ENCODE measurements around the gene TMOD1. TPM values are rescaled to one million over a fixed set of nuclear protein-coding genes. Genes with fewer than 3 reads are reported as not detected.

The TMOD1 gene
- total and polyA plus RNA-seq, 2 of the 13 experiments (the other 11 are each of a cell fraction or from before 2014, with no cell fraction given) = 0.04 to 0.07 TPM

DNA sequence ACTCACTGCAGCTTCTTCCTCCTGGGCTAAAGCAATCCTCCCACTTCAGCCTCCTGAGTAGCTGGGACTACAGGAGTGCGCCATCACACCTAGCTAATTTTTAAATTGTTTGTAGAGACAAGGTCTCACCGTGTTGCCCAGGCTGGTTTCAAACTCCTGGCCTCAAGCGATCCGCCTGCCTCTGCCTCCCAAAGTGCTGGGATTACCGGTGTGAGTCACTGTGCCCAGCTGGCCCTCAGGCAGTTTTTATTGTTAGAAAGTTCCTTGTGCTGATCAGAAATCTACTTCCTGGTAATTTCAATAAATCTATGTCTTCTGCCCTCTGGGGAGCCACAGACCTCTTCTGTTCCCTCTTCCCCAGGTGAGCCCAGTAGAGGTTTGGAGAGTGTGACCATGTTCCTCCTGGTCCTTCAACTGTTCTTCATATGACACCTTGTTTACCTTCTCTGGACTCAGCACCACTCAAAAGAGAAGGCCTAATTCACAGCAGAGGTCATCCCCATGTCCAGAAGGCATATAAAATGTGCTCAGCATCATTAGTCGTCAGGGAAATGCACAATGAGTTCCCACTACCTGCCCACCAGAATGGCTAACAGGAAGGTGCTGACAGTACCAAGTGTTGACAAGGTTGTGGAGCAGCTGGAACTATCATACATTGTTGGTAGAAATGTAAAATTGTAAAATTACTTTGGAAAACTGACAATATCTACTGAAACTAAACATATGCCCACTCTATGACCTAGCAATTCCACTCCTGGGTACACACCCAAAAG, 10.4 kb downstream of the TMOD1 start:
- intact Hi-C loops (cut with micrococcal nuclease; ENCODE audit: unreplicated experiment) = no loop called here
- in situ Hi-C loops (cut with HindIII; ENCODE audit: extremely low pct_ligation_motif_present, low pct_unique_long_range_greater_than_20kb) = no loop called here
- Histone ChIP-seq H3K36me3 (replicated peaks in 1 of 2; ENCODE audit: control insufficient read depth in 1 of 2, insufficient read depth in 2 of 2, low read length in 2 of 2) (no peaks in the 10 kb centered on the region), H3K9ac (ENCODE audit: insufficient read depth, low read depth, low read length) (no peak overlapping the region), H3K27me3 (ENCODE audit: control insufficient read depth in 1 of 2, insufficient read depth in 2 of 2, low read length in 2 of 2) (peaks cover 1 to 24% of the 10 kb centered on the region in 2 experiments; a peak in 2 of 5 replicates), H3K79me2 (ENCODE audit: insufficient read depth, low read length) (no peaks in the 10 kb centered on the region), H2AFZ (ENCODE audit: low read length) (no peak overlapping the region), H3K9me3 (ENCODE audit: low read length) (no peaks in the 10 kb centered on the region), H4K20me1 (ENCODE audit: insufficient read depth, low read length) (no peaks in the 10 kb centered on the region), H3K4me1 (ENCODE audit: insufficient read depth, low read length) (no peaks in the 10 kb centered on the region), H3K4me2 (ENCODE audit: low read depth, low read length) (no peak overlapping the region), H3K27ac (ENCODE audit: extremely low read length, insufficient read depth, low read length) (no peak overlapping the region), H3K4me3 (replicated peaks in 1 of 3; ENCODE audit: insufficient read depth in 1 of 3, low read depth in 2 of 3, low read length in 3 of 3) (no peak overlapping the region)
- DNase-seq (ENCODE audit: low spot score) (no peak), ATAC-seq (no peak), FAIRE-seq (no peak)
- POLR2A ChIA-PET = no interaction called here
- BruUV-seq (replicated peaks) = no TSS peak
- WGBS (ENCODE audit: low lambda C conversion rate) = 55% methylated on average over 6 of the region's 6 CpGs
- no peak for TF ChIP-seq TCF12 (IDR thresholded peaks at IDR 0.05)
- no peak for TF ChIP-seq TCF12 (CRISPR knock-in tag; IDR thresholded peaks at IDR 0.05)
- TF ChIP-seq ZNF7 (CRISPR knock-in tag; IDR thresholded peaks at IDR 0.05) = peak; percentile 93
- CTCF ChIA-PET (ENCODE audit: low intra/inter-chr PET ratio, low total read pairs) = no interaction called here

DNA sequence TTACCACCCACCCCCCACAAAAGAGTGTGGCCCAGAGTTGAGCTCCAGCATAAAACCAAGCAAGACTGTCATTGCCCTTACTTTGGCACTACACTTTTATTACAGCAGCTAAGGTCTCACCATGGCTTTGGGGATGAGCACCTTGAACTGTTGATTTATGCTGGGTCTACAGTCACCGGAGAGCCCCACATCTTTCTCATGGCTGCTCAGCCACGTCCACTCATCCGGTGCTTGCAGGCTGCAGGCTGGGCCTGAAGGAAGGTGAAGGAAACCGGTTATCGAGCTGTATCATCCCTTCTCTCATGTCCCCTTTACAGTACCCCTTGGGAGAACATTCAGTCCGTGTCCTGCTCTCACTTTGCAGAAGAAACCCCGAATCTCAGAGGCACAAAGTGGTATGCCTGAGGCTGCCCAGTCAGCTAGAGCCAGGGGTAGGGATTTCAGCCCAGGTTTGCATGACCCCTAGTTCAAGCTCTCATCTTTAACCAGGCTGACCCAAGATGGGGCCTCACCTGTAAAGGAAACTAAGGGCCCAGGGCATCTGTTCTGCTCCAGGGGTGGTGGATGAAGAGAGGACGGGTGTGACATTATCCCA, 11.6 kb downstream of the TMOD1 start:
- Histone ChIP-seq H3K27me3 (ENCODE audit: control insufficient read depth in 1 of 2, insufficient read depth in 2 of 2, low read length in 2 of 2) (peaks cover 1 to 15% of the 10 kb centered on the region in 2 experiments; a peak in 2 of 5 replicates), H3K36me3 (replicated peaks in 1 of 2; ENCODE audit: control insufficient read depth in 1 of 2, insufficient read depth in 2 of 2, low read length in 2 of 2) (no peaks in the 10 kb centered on the region), H3K27ac (ENCODE audit: extremely low read length, insufficient read depth, low read length) (no peak overlapping the region), H3K4me2 (ENCODE audit: low read depth, low read length) (no peak overlapping the region), H3K4me3 (replicated peaks in 1 of 3; ENCODE audit: insufficient read depth in 1 of 3, low read depth in 2 of 3, low read length in 3 of 3) (no peak overlapping the region), H3K79me2 (ENCODE audit: insufficient read depth, low read length) (no peaks in the 10 kb centered on the region), H3K4me1 (ENCODE audit: insufficient read depth, low read length) (no peaks in the 10 kb centered on the region), H2AFZ (ENCODE audit: low read length) (no peak overlapping the region), H3K9me3 (ENCODE audit: low read length) (no peaks in the 10 kb centered on the region), H4K20me1 (ENCODE audit: insufficient read depth, low read length) (no peaks in the 10 kb centered on the region), H3K9ac (ENCODE audit: insufficient read depth, low read depth, low read length) (no peak overlapping the region)
- POLR2A ChIA-PET = no interaction called here
- FAIRE-seq (no peak), DNase-seq (ENCODE audit: low spot score) (no peak), ATAC-seq (no peak)
- no TSS peak for BruUV-seq (replicated peaks)
- CTCF ChIA-PET (ENCODE audit: low intra/inter-chr PET ratio, low total read pairs) = no interaction called here
- WGBS (ENCODE audit: low lambda C conversion rate) = 31% methylated on average over 8 of the region's 8 CpGs
- intact Hi-C loops (cut with micrococcal nuclease; ENCODE audit: unreplicated experiment) (no loop called here), in situ Hi-C loops (cut with HindIII; ENCODE audit: extremely low pct_ligation_motif_present, low pct_unique_long_range_greater_than_20kb) (no loop called here)
- TF ChIP-seq THYN1 (CRISPR knock-in tag; IDR thresholded peaks at IDR 0.05; ENCODE audit: borderline replicate concordance, low read depth) = no peak
- TF ChIP-seq NBN (conservative IDR thresholded peaks at IDR 0.05) = no peak
- TF ChIP-seq PCBP1 (IDR thresholded peaks at IDR 0.05; ENCODE audit: borderline replicate concordance, low read depth, low read length) = no peak
- TF ChIP-seq, protein P1, sequence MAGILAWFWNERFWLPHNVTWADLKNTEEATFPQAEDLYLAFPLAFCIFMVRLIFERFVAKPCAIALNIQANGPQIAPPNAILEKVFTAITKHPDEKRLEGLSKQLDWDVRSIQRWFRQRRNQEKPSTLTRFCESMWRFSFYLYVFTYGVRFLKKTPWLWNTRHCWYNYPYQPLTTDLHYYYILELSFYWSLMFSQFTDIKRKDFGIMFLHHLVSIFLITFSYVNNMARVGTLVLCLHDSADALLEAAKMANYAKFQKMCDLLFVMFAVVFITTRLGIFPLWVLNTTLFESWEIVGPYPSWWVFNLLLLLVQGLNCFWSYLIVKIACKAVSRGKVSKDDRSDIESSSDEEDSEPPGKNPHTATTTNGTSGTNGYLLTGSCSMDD (CRISPR knock-in tag; IDR thresholded peaks at IDR 0.05) = no peak
- TF ChIP-seq ZNF775 (CRISPR knock-in tag; IDR thresholded peaks at IDR 0.05; ENCODE audit: borderline replicate concordance) = no peak
- no peak for TF ChIP-seq IKZF1 (IDR thresholded peaks at IDR 0.05)
- no peak for TF ChIP-seq NCOA2 (CRISPR knock-in tag; IDR thresholded peaks at IDR 0.05)
- TF ChIP-seq, protein P2, sequence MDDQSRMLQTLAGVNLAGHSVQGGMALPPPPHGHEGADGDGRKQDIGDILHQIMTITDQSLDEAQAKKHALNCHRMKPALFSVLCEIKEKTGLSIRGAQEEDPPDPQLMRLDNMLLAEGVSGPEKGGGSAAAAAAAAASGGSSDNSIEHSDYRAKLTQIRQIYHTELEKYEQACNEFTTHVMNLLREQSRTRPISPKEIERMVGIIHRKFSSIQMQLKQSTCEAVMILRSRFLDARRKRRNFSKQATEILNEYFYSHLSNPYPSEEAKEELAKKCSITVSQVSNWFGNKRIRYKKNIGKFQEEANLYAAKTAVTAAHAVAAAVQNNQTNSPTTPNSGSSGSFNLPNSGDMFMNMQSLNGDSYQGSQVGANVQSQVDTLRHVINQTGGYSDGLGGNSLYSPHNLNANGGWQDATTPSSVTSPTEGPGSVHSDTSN (CRISPR knock-in tag; IDR thresholded peaks at IDR 0.05; ENCODE audit: borderline replicate concordance) = no peak
